Measurements from ENCODE around the gene CBFA2T3. TPM values are rescaled to one million over a fixed set of nuclear protein-coding genes. Genes with fewer than 3 reads are reported as not detected.

CBFA2T3 gene
- total and polyA plus RNA-seq, 2 of the 13 experiments (the other 11 are each of a cell fraction or from before 2014, with no cell fraction given) = 0.05 TPM; not detected in 1

- TF ChIP-seq TAF15 (IDR thresholded peaks at IDR 0.05; ENCODE audit: low read depth, low read length, poor library complexity, severe bottlenecking) (peak; percentile 63), GABPB1 (CRISPR knock-in tag; IDR thresholded peaks at IDR 0.05) (peak; percentile 68; the same call in 1 of the 2 replicates), MATR3 (CRISPR knock-in tag; IDR thresholded peaks at IDR 0.05) (peak; percentile 81; the same call in 1 of the 2 replicates), PRPF4 (IDR thresholded peaks at IDR 0.05; ENCODE audit: low read depth, low read length, poor library complexity, severe bottlenecking) (peak; percentile 99), NRL (CRISPR knock-in tag; IDR thresholded peaks at IDR 0.05; ENCODE audit: borderline replicate concordance) (no peak), ZNF781 (CRISPR knock-in tag; IDR thresholded peaks at IDR 0.05; ENCODE audit: borderline replicate concordance, not compliant biosample characterization) (peak; percentile 39), LCORL (IDR thresholded peaks at IDR 0.05) (no peak), LCORL (CRISPR knock-in tag; IDR thresholded peaks at IDR 0.05) (no peak), ZNF720 (CRISPR knock-in tag; IDR thresholded peaks at IDR 0.05) (0 out of 2 replicates have a peak, but pooled peaks have one; percentile 60), PPARG (CRISPR knock-in tag; conservative IDR thresholded peaks at IDR 0.05) (no peak), ZNF512B (CRISPR knock-in tag; IDR thresholded peaks at IDR 0.05; ENCODE audit: borderline replicate concordance) (0 out of 2 replicates have a peak, but pooled peaks have one; percentile 32), ZNF260 (CRISPR knock-in tag; IDR thresholded peaks at IDR 0.05; ENCODE audit: borderline replicate concordance, low read depth) (no peak), MYC (CRISPR knock-in tag; IDR thresholded peaks at IDR 0.05; ENCODE audit: borderline replicate concordance) (peak; percentile 77; the same call in 1 of the 2 replicates), ATAD3A (CRISPR knock-in tag; IDR thresholded peaks at IDR 0.05) (no peak), ZSCAN12 (CRISPR knock-in tag; IDR thresholded peaks at IDR 0.05) (no peak), ZNF350 (CRISPR knock-in tag; IDR thresholded peaks at IDR 0.05; ENCODE audit: borderline replicate concordance, low read depth) (peak; percentile 79), IKZF1 (IDR thresholded peaks at IDR 0.05) (no peak), ZNF768 (CRISPR knock-in tag; IDR thresholded peaks at IDR 0.05) (peak; percentile 58; the same call in 1 of the 2 replicates), TCF7L2 (IDR thresholded peaks at IDR 0.05; ENCODE audit: low read depth, low read length) (no peak), ZNF205 (CRISPR knock-in tag; IDR thresholded peaks at IDR 0.05) (0 out of 2 replicates have a peak, but pooled peaks have one; percentile 42), ZNF557 (CRISPR knock-in tag; IDR thresholded peaks at IDR 0.05) (no peak), ZFP36L1 (CRISPR knock-in tag; IDR thresholded peaks at IDR 0.05) (no peak)
- TF ChIP-seq, protein P1, sequence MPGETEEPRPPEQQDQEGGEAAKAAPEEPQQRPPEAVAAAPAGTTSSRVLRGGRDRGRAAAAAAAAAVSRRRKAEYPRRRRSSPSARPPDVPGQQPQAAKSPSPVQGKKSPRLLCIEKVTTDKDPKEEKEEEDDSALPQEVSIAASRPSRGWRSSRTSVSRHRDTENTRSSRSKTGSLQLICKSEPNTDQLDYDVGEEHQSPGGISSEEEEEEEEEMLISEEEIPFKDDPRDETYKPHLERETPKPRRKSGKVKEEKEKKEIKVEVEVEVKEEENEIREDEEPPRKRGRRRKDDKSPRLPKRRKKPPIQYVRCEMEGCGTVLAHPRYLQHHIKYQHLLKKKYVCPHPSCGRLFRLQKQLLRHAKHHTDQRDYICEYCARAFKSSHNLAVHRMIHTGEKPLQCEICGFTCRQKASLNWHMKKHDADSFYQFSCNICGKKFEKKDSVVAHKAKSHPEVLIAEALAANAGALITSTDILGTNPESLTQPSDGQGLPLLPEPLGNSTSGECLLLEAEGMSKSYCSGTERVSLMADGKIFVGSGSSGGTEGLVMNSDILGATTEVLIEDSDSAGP (CRISPR knock-in tag; IDR thresholded peaks at IDR 0.05; ENCODE audit: borderline replicate concordance) = peak; percentile 92
- TF ChIP-seq, protein P2, sequence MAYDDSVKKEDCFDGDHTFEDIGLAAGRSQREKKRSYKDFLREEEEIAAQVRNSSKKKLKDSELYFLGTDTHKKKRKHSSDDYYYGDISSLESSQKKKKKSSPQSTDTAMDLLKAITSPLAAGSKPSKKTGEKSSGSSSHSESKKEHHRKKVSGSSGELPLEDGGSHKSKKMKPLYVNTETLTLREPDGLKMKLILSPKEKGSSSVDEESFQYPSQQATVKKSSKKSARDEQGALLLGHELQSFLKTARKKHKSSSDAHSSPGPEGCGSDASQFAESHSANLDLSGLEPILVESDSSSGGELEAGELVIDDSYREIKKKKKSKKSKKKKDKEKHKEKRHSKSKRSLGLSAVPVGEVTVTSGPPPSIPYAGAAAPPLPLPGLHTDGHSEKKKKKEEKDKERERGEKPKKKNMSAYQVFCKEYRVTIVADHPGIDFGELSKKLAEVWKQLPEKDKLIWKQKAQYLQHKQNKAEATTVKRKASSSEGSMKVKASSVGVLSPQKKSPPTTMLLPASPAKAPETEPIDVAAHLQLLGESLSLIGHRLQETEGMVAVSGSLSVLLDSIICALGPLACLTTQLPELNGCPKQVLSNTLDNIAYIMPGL (CRISPR knock-in tag; IDR thresholded peaks at IDR 0.05; ENCODE audit: borderline replicate concordance in 1 of 2, low read depth in 1 of 2) = peak; percentile 92 to 94
These were observed 137.9 kb downstream of the CBFA2T3 start (continued) for GRCh38 chr16:88839026-88839529.

Data from HepG2 (cell line).